SK-N-MC (cell line): ENCODE measurements around the gene LIAS.
"Not testable (repeated sequence)": the region's sequence is repeated elsewhere in the genome, so short reads cannot be mapped to it uniquely, and the experiment has no call there.

Experiments
- DNase-seq: peaks from one replicate; pipeline ENCODE4 v3.0.0-alpha.2; 2011; ENCODE audit warnings: low read depth, low spot score
- H3K27ac ChIP-seq: fragments of 200-600 bp; sonication (generic); 2 replicates; pipeline ENCODE4 v1.5.1; 2016; ENCODE audit warnings: mixed run types
- H3K36me3 ChIP-seq: fragments of 200-600 bp; sonication (generic); 2 replicates; pipeline ENCODE4 v1.6.1; 2017; ENCODE audit warnings: antibody characterized with exemption, low read length, mixed read lengths; ENCODE audit not compliant: insufficient read depth
- H3K4me3 ChIP-seq: fragments of 200-600 bp; sonication (generic); 2 replicates; pipeline ENCODE4 v1.5.1; 2016
- H3K9ac ChIP-seq: fragments of 200-600 bp; sonication (generic); 2 replicates; pipeline ENCODE4 v1.8.0; 2017; ENCODE audit warnings: mixed run types, mixed read lengths; ENCODE audit not compliant: insufficient read length
- H3K9me3 ChIP-seq: fragments of 200-600 bp; sonication (generic); 2 replicates; pipeline ENCODE4 v1.6.1; 2017; ENCODE audit warnings: low read depth, mild to moderate bottlenecking, antibody characterized with exemption, low read length, moderate library complexity, mixed read lengths
- EZH2 ChIP-seq: fragments of 200-600 bp; sonication (generic); IDR thresholded peaks from one replicate; pipeline ENCODE4 v1.6.1; 2017; ENCODE audit warnings: antibody characterized with exemption
- FOXP2 ChIP-seq: optimal IDR thresholded peaks from 2 replicates; pipeline ENCODE3; 2011; ENCODE audit warnings: mild to moderate bottlenecking, moderate library complexity; ENCODE audit not compliant: insufficient read depth; ENCODE audit errors: extremely low read length, control extremely low read depth
- POLR2AphosphoS5 ChIP-seq: IDR thresholded peaks from 2 replicates; pipeline ENCODE4 v1.6.1; 2012; ENCODE audit warnings: mild to moderate bottlenecking, low read depth, low read length, borderline replicate concordance

The LIAS gene

GRCh38 chr4:39504538-39504937, 45.7 kb downstream of the LIAS start:
- H3K4me3 ChIP-seq, result no peak overlapping the region
- H3K27ac ChIP-seq, result no peak overlapping the region
- H3K9ac ChIP-seq, result no peak overlapping the region
- H3K36me3 ChIP-seq, result peaks cover 71% of the 10 kb centered on the region
- no peak for DNase-seq
- no peak for TF ChIP-seq FOXP2
- no peak for TF ChIP-seq POLR2AphosphoS5
- no peak for TF ChIP-seq EZH2
- no peaks in the 10 kb centered on the region for H3K9me3 ChIP-seq

GRCh38 chr4:39505581-39505980, 46.7 kb downstream of the LIAS start:
- no peak overlapping the region for H3K9ac ChIP-seq
- peaks cover 78% of the 10 kb centered on the region for H3K36me3 ChIP-seq
- no peak overlapping the region for H3K4me3 ChIP-seq
- H3K9me3 ChIP-seq, result no peaks in the 10 kb centered on the region
- no peak for TF ChIP-seq EZH2
- no peak for TF ChIP-seq POLR2AphosphoS5
- TF ChIP-seq FOXP2, result no peak
- no peak for DNase-seq
- H3K27ac ChIP-seq, result no peak overlapping the region

DNA sequence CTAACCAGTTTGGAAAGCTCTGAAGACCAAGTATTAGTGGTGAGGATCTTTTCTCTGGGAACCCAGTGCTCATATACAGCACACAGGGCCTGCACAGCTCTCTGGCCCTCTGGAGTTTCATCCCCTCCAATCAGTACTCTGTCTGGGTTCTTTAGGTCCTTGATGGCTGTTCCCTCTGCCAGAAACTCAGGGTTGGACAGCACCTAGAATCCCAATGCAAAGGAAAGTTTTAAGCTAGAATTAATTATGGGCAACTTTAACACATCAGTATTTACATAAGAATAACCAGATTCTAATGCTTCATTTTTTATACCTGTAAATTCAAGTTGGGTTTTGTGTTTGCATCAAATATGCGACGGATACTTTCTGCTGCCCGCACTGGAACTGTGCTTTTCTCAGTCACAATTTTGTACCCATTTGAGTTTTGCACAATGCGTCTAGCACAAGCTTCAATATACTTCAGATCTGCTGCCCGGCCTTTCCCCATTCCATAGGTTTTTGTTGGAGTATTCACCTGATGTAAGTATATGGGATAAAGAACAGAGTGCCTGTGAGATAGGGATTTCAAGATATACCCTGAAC, 51.6 kb downstream of the LIAS start:
- Histone ChIP-seq H3K36me3 (peaks cover 57% of the 10 kb centered on the region), H3K27ac (no peak overlapping the region), H3K9ac (no peak overlapping the region), H3K9me3 (no peaks in the 10 kb centered on the region), H3K4me3 (no peak overlapping the region)
- DNase-seq, result no peak
- TF ChIP-seq POLR2AphosphoS5, result no peak
- no peak for TF ChIP-seq EZH2
- TF ChIP-seq FOXP2, result no peak

GRCh38 chr4:39514266-39514665, 55.4 kb downstream of the LIAS start:
- not testable (repeated sequence) for H3K4me3 ChIP-seq, H3K9ac ChIP-seq, DNase-seq, H3K27ac ChIP-seq, H3K9me3 ChIP-seq
- H3K36me3 ChIP-seq, result peaks cover 34% of the 10 kb centered on the region

GRCh38 chr4:39514888-39515401, 56.1 kb downstream of the LIAS start:
- Histone ChIP-seq H3K9me3 (no peaks in the 10 kb centered on the region), H3K9ac (no peak overlapping the region), H3K27ac (no peak overlapping the region), H3K4me3 (no peak overlapping the region), H3K36me3 (peaks cover 29% of the 10 kb centered on the region)
- TF ChIP-seq EZH2 (no peak), FOXP2 (no peak), POLR2AphosphoS5 (no peak)
- DNase-seq, result no peak

DNA sequence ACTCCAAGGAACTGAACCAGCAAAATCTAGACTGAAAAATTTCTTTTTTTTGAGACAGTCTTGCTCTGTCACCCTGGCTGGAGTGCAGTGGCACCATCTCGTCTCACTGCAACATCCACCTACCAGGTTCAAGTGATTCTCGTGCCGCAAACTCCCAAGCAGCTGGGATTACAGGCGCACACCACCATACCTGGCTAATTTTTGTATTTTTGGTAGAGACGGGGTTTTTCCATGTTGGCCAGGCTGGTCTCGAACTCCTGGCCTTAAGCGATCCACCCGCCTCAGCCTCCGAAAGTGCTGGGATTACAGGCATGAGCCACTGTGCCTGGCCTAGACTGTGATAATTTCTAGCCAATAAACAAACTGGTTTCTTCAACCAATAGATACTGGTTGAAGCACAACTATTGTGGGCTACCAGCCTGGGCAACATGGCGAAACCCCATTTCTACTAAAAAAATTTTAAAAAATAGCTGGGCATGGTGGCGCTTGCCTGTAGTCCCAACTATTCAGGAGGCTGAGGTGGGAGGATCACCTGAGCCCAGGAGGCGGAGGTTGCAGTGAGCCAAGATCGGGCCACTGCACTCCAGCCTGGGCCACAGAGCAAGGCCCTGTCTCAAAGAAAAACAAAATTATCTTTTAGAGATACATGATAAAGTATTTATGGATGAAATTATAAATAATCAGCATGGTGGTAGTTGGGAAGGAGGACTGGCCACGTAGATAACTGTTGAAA, 57.0 kb downstream of the LIAS start:
- not testable (repeated sequence) for H3K27ac ChIP-seq, H3K9ac ChIP-seq
- peaks cover 25% of the 10 kb centered on the region for H3K36me3 ChIP-seq

GRCh38 chr4:39516407-39516966, 57.6 kb downstream of the LIAS start:
- DNase-seq, result no peak
- H3K9me3 ChIP-seq, result no peaks in the 10 kb centered on the region
- peak overlapping the region; percentile 28 for H3K27ac ChIP-seq
- TF ChIP-seq EZH2, result no peak
- TF ChIP-seq FOXP2, result no peak
- TF ChIP-seq POLR2AphosphoS5, result no peak
- H3K9ac ChIP-seq, result no peak overlapping the region
- H3K36me3 ChIP-seq, result peaks cover 25% of the 10 kb centered on the region
- H3K4me3 ChIP-seq, result no peak overlapping the region

More for the DNA sequence above, 57.0 kb downstream of the LIAS start:
- not testable (repeated sequence) for DNase-seq, H3K4me3 ChIP-seq, H3K9me3 ChIP-seq

DNA sequence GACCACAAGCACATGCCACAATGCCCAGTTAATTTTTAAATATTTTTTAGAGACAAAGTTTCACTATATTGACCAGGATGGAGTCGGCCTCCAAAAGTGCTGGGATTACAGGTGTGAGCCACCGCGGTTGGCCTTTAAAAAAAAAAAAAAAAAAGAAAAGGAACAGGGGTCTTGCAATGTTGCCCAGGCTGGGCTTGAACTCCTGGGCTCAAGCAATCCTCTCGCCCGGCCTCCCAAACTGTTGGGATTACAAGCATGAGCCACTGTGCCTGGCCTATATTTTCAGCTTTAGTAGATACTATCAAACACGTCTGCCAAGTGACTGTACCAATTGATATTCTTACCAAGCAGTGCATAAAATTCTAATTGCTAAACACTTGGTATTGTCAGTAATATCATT, 59.6 kb downstream of the LIAS start:
- TF ChIP-seq POLR2AphosphoS5, result no peak
- no peak for TF ChIP-seq EZH2
- no peak for TF ChIP-seq FOXP2
- peaks cover 23% of the 10 kb centered on the region for H3K36me3 ChIP-seq
- no peak overlapping the region for H3K4me3 ChIP-seq
- H3K9ac ChIP-seq, result no peak overlapping the region
- H3K27ac ChIP-seq, result no peak overlapping the region
- no peak for DNase-seq
- no peaks in the 10 kb centered on the region for H3K9me3 ChIP-seq
